ENCODE data around the gene RNU1-4.
"Not testable (repeated sequence)": the region's sequence is repeated elsewhere in the genome, so short reads cannot be mapped to it uniquely, and the experiment has no call there.

DNA sequence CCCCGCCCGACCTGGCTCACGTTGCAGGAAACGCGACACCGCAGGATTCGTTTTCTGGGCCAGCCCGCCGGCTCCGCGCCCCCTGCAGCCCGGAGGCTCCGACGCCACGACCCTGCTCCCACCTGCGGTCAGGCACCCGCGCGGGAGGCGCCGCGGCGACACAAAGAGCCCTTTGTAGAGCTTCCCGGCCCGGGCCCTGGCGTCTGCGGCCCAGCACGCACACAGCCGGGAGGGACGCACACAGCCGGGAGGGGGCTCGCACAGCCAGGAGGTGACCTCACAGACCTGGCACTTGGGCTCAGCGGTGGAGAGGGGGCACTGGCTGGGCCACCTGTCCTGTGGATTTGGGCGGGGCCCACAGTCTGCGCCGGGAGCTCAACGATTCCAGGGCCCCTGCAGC, 39.1 kb upstream of the RNU1-4 start:
- not testable (repeated sequence) for TF ChIP-seq CTCF (conservative IDR thresholded peaks at IDR 0.05 in 1 of 2, IDR thresholded peaks at IDR 0.05 in 1 of 2; ENCODE audit: low read depth in 1 of 2, low read length in 2 of 2); EZH2 (IDR thresholded peaks at IDR 0.05; ENCODE audit: low read length, missing control alignments)
